Measurements from ENCODE around the gene PBX4. TPM values are rescaled to one million over a fixed set of nuclear protein-coding genes. Genes with fewer than 3 reads are reported as not detected.
A peak's percentile ranks its signal among the peaks of the same experiment; 100 is the strongest.

Gene PBX4
- total RNA-seq, 1 donor from 2014 or later, result 0.93 TPM

- H3K27me3 Mint-ChIP-seq (ENCODE audit: low read depth, unreplicated experiment), result no peaks in the 10 kb centered on the region
- peaks cover 43% of the 10 kb centered on the region for H3K79me2 ChIP-seq (ENCODE audit: insufficient read depth, low read length)
- peak within 1 kb of the TSS; percentile 94 for H3K4me3 ChIP-seq (ENCODE audit: insufficient read depth, low read depth, low read length)
- peak within 1 kb of the TSS; percentile 94 for H3K4me3 Mint-ChIP-seq (ENCODE audit: unreplicated experiment)
- H3K4me1 ChIP-seq (ENCODE audit: insufficient read depth, low read length), result peaks cover 21% of the 10 kb centered on the region
- no peak for TF ChIP-seq EZH2 (IDR thresholded peaks at IDR 0.05; ENCODE audit: insufficient read depth, low read length)
- TF ChIP-seq CTCF (IDR thresholded peaks at IDR 0.05; ENCODE audit: insufficient read depth, low read depth, low read length), result no peak
- H3K9me3 ChIP-seq (ENCODE audit: insufficient read depth, low read depth, low read length), result no peaks in the 10 kb centered on the region
- peak within 1 kb of the TSS; percentile 93 for H3K9ac ChIP-seq (ENCODE audit: low read length)
- H3K4me2 ChIP-seq (ENCODE audit: low read length), result peak within 1 kb of the TSS; percentile 95
- peaks cover 31% of the 10 kb centered on the region for H4K20me1 ChIP-seq (ENCODE audit: insufficient read depth, low read length)
- H3K27ac ChIP-seq (ENCODE audit: low read depth, low read length), result peak within 1 kb of the TSS; percentile 91
- peak; percentile 13 for FAIRE-seq
- H3K9me3 Mint-ChIP-seq (ENCODE audit: unreplicated experiment), result no peaks in the 10 kb centered on the region
- H3K4me1 Mint-ChIP-seq (ENCODE audit: low read depth, unreplicated experiment), result peaks cover 10% of the 10 kb centered on the region
- peak within 1 kb of the TSS; percentile 99 for H2AFZ ChIP-seq (ENCODE audit: low read depth, low read length)
- peak; percentile 97 for DNase-seq (ENCODE audit: low read depth)
- peak within 1 kb of the TSS; percentile 96 for H3K27ac Mint-ChIP-seq (ENCODE audit: unreplicated experiment)
- peaks cover 1% of the 10 kb centered on the region for H3K36me3 ChIP-seq (ENCODE audit: insufficient read depth, low read length)
- H3K27me3 ChIP-seq (ENCODE audit: insufficient read depth, low read length), result no peaks in the 10 kb centered on the region
- H3K36me3 Mint-ChIP-seq (ENCODE audit: low read depth, unreplicated experiment), result no peaks in the 10 kb centered on the region
Measured at GRCh38 chr19:19663256-19664120, 45.0 kb upstream of the PBX4 start, which contains the start of gene ATP13A1. ATP13A1 (minus strand) TSS chr19:19663676; CDS start chr19:19663666, 10 bp downstream.

- TF ChIP-seq EZH2 (IDR thresholded peaks at IDR 0.05; ENCODE audit: insufficient read depth, low read length) (no peak), CTCF (IDR thresholded peaks at IDR 0.05; ENCODE audit: insufficient read depth, low read depth, low read length) (no peak)
- H3K27me3 ChIP-seq (ENCODE audit: insufficient read depth, low read length), result no peaks in the 10 kb centered on the region
- Mint-ChIP-seq H3K4me3 (ENCODE audit: unreplicated experiment) (peak overlapping the region; percentile 94), H3K36me3 (ENCODE audit: low read depth, unreplicated experiment) (no peaks in the 10 kb centered on the region), H3K27ac (ENCODE audit: unreplicated experiment) (peak overlapping the region; percentile 73), H3K9me3 (ENCODE audit: unreplicated experiment) (no peaks in the 10 kb centered on the region), H3K4me1 (ENCODE audit: low read depth, unreplicated experiment) (peaks cover 7% of the 10 kb centered on the region), H3K27me3 (ENCODE audit: low read depth, unreplicated experiment) (no peaks in the 10 kb centered on the region)
- H3K4me1 ChIP-seq (ENCODE audit: insufficient read depth, low read length), result peaks cover 16% of the 10 kb centered on the region
- no peaks in the 10 kb centered on the region for H3K9me3 ChIP-seq (ENCODE audit: insufficient read depth, low read depth, low read length)
- no peak for DNase-seq (ENCODE audit: low read depth)
- H3K36me3 ChIP-seq (ENCODE audit: insufficient read depth, low read length), result peaks cover 7% of the 10 kb centered on the region
- H4K20me1 ChIP-seq (ENCODE audit: insufficient read depth, low read length), result peaks cover 31% of the 10 kb centered on the region
- peaks cover 44% of the 10 kb centered on the region for H3K79me2 ChIP-seq (ENCODE audit: insufficient read depth, low read length)
- no peak for FAIRE-seq
- H2AFZ ChIP-seq (ENCODE audit: low read depth, low read length), result peak overlapping the region; percentile 99
- peak overlapping the region; percentile 95 for H3K4me2 ChIP-seq (ENCODE audit: low read length)
- peak overlapping the region; percentile 93 for H3K9ac ChIP-seq (ENCODE audit: low read length)
- peak overlapping the region; percentile 91 for H3K27ac ChIP-seq (ENCODE audit: low read depth, low read length)
- peak overlapping the region; percentile 94 for H3K4me3 ChIP-seq (ENCODE audit: insufficient read depth, low read depth, low read length)
Measured at GRCh38 chr19:19662871-19663255, 44.4 kb upstream of the PBX4 start.

GRCh38 chr19:19662344-19662743 lies 43.9 kb upstream of the PBX4 start:
- no peaks in the 10 kb centered on the region for H3K9me3 ChIP-seq (ENCODE audit: insufficient read depth, low read depth, low read length)
- Mint-ChIP-seq H3K9me3 (ENCODE audit: unreplicated experiment) (no peaks in the 10 kb centered on the region), H3K4me3 (ENCODE audit: unreplicated experiment) (peak overlapping the region; percentile 94), H3K36me3 (ENCODE audit: low read depth, unreplicated experiment) (no peaks in the 10 kb centered on the region), H3K4me1 (ENCODE audit: low read depth, unreplicated experiment) (peaks cover 7% of the 10 kb centered on the region), H3K27me3 (ENCODE audit: low read depth, unreplicated experiment) (no peaks in the 10 kb centered on the region), H3K27ac (ENCODE audit: unreplicated experiment) (peak overlapping the region; percentile 73)
- TF ChIP-seq EZH2 (IDR thresholded peaks at IDR 0.05; ENCODE audit: insufficient read depth, low read length) (no peak), CTCF (IDR thresholded peaks at IDR 0.05; ENCODE audit: insufficient read depth, low read depth, low read length) (no peak)
- peaks cover 44% of the 10 kb centered on the region for H3K79me2 ChIP-seq (ENCODE audit: insufficient read depth, low read length)
- peaks cover 9% of the 10 kb centered on the region for H3K36me3 ChIP-seq (ENCODE audit: insufficient read depth, low read length)
- H2AFZ ChIP-seq (ENCODE audit: low read depth, low read length), result no peak overlapping the region
- peak overlapping the region; percentile 95 for H3K4me2 ChIP-seq (ENCODE audit: low read length)
- H3K4me3 ChIP-seq (ENCODE audit: insufficient read depth, low read depth, low read length), result peak overlapping the region; percentile 94
- H3K9ac ChIP-seq (ENCODE audit: low read length), result peak overlapping the region; percentile 93
- H3K27ac ChIP-seq (ENCODE audit: low read depth, low read length), result no peak overlapping the region
- H3K27me3 ChIP-seq (ENCODE audit: insufficient read depth, low read length), result no peaks in the 10 kb centered on the region
- peaks cover 16% of the 10 kb centered on the region for H3K4me1 ChIP-seq (ENCODE audit: insufficient read depth, low read length)
- DNase-seq (ENCODE audit: low read depth), result no peak
- FAIRE-seq, result no peak
- H4K20me1 ChIP-seq (ENCODE audit: insufficient read depth, low read length), result peaks cover 35% of the 10 kb centered on the region

Data from astrocyte (in vitro differentiated cells and primary cell).